Activated effector memory CD4-positive, alpha-beta T cell treated with anti-CD3 and anti-CD28 coated beads, Interleukin-2, amount 50 U/mL, for 16 hours (primary cell): ENCODE results near the gene TEX36.
"Not testable (repeated sequence)": the region's sequence is repeated elsewhere in the genome, so short reads cannot be mapped to it uniquely, and the experiment has no call there.

Experiments used
- DNase-seq: peaks from one replicate; pipeline ENCODE4 v3.0.0-alpha.2; 2020

TEX36 gene

GRCh38 chr10:125691160-125691981 lies 8.4 kb upstream of the TEX36 start:
- DNase-seq, result no peak

- no peak for DNase-seq
Measured at GRCh38 chr10:125689955-125690569, 7.1 kb upstream of the TEX36 start.

- DNase-seq, result no peak
Measured at GRCh38 chr10:125687507-125688185, 4.7 kb upstream of the TEX36 start.

GRCh38 chr10:125684581-125684980 lies 1.6 kb upstream of the TEX36 start:
- no peak for DNase-seq

GRCh38 chr10:125683821-125684220 lies 858 bp upstream of the TEX36 start:
- no peak for DNase-seq

GRCh38 chr10:125679436-125679835 lies 3.5 kb downstream of the TEX36 start:
- DNase-seq, result no peak

GRCh38 chr10:125672884-125673283 lies 10.1 kb downstream of the TEX36 start:
- no peak for DNase-seq

- no peak for DNase-seq
Measured at GRCh38 chr10:125662584-125662983, 20.4 kb downstream of the TEX36 start.

- DNase-seq, result no peak
Measured at GRCh38 chr10:125661941-125662515, 20.9 kb downstream of the TEX36 start.

- DNase-seq, result no peak
Measured at GRCh38 chr10:125661431-125661940, 21.5 kb downstream of the TEX36 start.

- no peak for DNase-seq
Measured at GRCh38 chr10:125659071-125659470, 23.9 kb downstream of the TEX36 start.

- no peak for DNase-seq
Measured at GRCh38 chr10:125656523-125656922, 26.4 kb downstream of the TEX36 start.

- DNase-seq, result not testable (repeated sequence)
Measured at GRCh38 chr10:125653113-125653512, 29.9 kb downstream of the TEX36 start.

- DNase-seq, result no peak
Measured at GRCh38 chr10:125646311-125646710, 36.7 kb downstream of the TEX36 start.

- no peak for DNase-seq
Measured at GRCh38 chr10:125641398-125641797, 41.6 kb downstream of the TEX36 start.

GRCh38 chr10:125640653-125641052 lies 42.3 kb downstream of the TEX36 start:
- no peak for DNase-seq

- DNase-seq, result no peak
Measured at GRCh38 chr10:125639846-125640245, 43.1 kb downstream of the TEX36 start.

- no peak for DNase-seq
Measured at GRCh38 chr10:125638555-125638954, 44.4 kb downstream of the TEX36 start.

- no peak for DNase-seq
Measured at GRCh38 chr10:125637496-125637895, 45.5 kb downstream of the TEX36 start.

- no peak for DNase-seq
Measured at GRCh38 chr10:125634606-125635005, 48.4 kb downstream of the TEX36 start.

GRCh38 chr10:125633517-125633999 lies 49.4 kb downstream of the TEX36 start:
- no peak for DNase-seq

- DNase-seq, result no peak
Measured at GRCh38 chr10:125631806-125632205, 51.2 kb downstream of the TEX36 start.

GRCh38 chr10:125629758-125630376 lies 53.1 kb downstream of the TEX36 start:
- DNase-seq, result no peak
